GM19438 (cell line): Measurements from ENCODE around the gene GPC6.

Source experiments
- ATAC-seq: cut with Tn5 transposase; IDR thresholded peaks from one replicate; pipeline ENCODE4 v1.9.1; 2021; ENCODE audit warnings: low read depth; ENCODE audit not compliant: unreplicated experiment

GPC6 gene

DNA sequence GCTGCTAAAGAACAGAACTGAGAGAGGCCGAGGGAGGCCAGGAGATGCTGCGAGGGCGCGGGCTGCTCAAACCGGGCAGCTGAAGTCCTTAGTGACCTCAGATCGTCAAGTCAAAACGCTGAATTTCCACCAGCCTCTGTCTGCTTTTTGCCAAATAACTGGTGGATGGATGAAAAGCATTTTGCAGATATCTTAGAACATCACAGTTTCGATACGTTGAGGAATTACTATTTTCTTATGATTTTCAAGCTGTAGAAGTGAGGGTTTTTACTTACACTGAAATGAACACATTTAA lies 2.0 kb downstream of the GPC6 start:
- no peak for ATAC-seq

- ATAC-seq = no peak
These were observed 3.8 kb downstream of the GPC6 start for GRCh38 chr13:93230261-93230855.

DNA sequence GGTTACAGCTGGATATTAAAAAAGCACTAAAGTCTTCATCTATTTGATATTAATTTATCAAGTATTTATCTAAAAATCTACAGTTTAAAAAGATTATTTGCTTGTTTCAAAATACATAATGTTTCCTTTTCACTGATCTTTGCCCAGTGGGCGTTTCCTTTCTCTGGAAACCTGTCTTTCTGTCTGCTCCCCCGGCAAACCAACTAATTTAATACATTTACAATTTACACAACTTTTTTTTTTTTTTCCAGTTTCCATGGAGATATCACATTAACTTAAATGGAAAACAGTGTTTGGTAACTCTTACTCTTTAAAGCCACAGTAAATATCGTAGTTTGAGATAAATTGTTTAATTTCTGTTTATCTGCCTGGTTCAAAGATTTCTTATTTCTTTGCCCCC lies 5.3 kb downstream of the GPC6 start:
- ATAC-seq = no peak

DNA sequence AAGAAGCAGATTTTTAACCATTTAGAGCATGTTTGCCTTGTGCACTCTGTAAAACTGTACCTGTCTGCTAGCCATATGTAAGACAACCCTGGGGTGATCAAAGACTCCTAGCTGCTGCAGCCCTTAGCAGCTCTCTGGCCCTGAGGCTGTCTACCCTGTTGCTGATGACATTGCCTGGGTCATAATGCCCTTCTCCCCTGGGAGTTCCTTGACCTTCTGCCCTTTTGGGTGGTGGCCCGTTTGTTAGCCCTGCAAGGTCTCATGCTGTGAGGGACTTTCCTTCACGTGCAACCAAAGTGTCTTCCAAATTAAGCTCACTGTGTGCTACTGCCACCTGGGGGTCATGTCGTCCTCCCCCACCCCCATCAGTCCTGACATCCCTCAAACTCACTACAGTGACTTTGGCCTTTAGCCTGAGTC lies 7.4 kb downstream of the GPC6 start:
- no peak for ATAC-seq

- ATAC-seq = no peak
These were observed 7.9 kb downstream of the GPC6 start for GRCh38 chr13:93234459-93234858.

DNA sequence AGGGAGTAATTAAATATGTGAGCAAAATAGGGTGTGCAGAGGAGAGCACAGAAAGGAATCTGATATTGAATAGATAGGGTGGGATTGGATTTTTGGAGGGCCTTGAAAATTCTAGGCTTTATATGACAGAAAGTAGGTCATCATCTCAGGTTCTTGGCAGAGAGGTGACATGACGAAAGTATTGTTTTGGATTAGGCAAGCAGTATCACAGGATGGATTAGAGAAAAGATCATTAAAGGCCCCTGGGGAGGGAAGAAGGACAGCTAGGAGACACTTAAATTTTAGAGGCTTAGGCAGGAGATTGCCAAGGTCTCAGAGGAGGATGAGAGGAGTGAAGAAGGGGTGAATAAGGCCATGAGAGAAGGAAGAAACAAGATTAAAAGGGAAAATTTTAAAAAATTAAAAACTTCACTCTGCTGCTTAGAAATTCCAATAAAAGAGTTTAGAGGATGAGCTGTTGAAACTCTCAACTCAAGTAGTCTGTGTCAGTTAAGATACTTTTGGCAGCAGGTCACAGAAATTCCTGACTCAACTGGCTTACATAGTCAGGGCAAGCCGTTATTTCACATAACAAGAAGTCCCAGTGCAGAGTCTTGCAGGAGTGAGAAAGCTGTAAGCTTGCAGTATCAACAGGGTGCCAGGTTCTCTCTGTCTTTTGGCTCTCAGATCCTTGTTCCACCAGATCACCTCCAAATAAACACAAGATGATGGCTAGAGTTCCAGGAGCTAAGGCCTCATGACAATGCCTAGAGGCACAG lies 8.8 kb downstream of the GPC6 start:
- no peak for ATAC-seq

DNA sequence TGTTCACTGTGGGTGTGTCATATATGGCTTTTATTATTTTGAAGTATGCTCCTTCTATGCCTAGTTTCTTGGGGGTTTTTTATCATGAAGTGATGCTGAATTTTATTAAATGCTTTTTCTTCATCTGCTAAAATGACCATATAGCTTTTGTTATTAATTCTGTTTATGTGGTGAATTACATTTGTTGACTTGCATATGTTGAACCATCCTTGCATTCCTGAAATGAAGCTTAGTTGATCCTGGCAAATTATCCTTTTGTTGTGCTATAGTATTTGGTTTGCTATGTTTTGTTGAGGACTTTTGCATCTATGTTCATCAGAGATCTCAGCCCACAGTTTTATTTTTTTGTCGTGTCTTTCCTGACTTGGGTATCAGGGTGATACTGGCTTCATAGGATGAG lies 12.1 kb downstream of the GPC6 start:
- ATAC-seq = no peak

DNA sequence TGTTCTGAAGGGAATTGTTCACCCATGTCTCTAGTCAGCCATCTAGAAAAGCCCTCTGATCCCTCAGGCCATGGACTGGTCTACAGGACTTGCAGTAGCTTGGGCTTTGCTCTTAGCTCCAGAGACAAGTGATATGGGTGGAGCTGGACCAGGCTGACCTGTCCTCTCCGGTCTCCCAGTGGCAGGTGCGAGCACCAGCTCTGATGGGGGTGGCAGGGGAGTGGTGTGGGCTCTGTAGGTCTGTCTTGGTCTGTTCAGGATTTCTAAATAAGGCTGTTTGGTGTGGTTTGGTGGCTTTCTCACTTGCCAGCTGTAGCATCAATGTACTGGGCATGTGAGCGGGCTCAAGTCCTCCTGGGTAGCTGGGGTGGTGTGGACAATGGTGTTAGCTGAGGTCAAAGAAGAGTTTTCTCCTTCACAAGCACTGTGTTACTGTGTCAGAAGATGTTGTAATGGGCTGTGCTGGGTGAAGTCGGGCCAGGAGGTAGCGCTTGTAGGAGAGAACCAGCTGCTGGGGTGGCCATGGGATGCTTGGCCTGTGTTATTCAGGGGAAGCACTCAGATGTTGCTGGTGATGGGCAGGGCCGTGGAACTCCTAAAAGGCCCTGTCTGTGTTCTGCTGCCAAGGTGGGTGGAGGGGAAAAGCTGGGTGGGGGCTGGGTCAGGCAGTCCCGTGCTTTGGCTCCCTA lies 16.9 kb downstream of the GPC6 start:
- no peak for ATAC-seq

- ATAC-seq = no peak
These were observed 17.7 kb downstream of the GPC6 start for GRCh38 chr13:93244141-93244917.

- no peak for ATAC-seq
These were observed 18.3 kb downstream of the GPC6 start for GRCh38 chr13:93244918-93245280.

GRCh38 chr13:93246069-93246468 lies 19.5 kb downstream of the GPC6 start:
- no peak for ATAC-seq

GRCh38 chr13:93248627-93249047 lies 22.0 kb downstream of the GPC6 start:
- no peak for ATAC-seq

GRCh38 chr13:93249364-93250306 lies 23.0 kb downstream of the GPC6 start:
- ATAC-seq = no peak

- no peak for ATAC-seq
These were observed 28.2 kb downstream of the GPC6 start for GRCh38 chr13:93254775-93255174.

GRCh38 chr13:93256998-93257397 lies 30.4 kb downstream of the GPC6 start:
- no peak for ATAC-seq

DNA sequence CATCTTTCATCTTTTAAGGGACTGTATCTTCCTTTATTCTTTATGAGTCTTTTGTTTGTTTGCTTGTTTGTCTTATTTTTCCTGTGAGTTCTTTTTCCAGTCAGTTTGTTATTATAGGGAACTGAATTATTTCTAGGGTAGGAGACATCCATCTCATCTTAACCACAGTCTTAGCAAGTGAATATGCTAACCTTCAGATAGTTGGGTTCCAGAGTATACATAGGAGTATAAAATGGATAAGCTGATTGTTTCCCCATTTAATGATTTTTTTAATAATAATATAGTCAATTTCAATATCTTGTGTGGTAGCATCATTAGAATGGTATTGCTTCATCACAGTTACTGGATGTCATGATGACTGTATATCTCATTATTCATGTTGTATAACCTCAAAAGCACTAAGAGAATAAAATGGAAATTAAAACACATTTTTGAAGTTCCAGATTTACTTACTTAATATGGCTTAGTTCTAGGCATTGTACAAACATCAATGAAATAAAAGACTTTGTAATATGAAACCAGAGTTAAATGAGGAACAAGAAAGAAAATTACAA lies 33.0 kb downstream of the GPC6 start:
- ATAC-seq = no peak

- no peak for ATAC-seq
These were observed 34.0 kb downstream of the GPC6 start for GRCh38 chr13:93260591-93260990.

DNA sequence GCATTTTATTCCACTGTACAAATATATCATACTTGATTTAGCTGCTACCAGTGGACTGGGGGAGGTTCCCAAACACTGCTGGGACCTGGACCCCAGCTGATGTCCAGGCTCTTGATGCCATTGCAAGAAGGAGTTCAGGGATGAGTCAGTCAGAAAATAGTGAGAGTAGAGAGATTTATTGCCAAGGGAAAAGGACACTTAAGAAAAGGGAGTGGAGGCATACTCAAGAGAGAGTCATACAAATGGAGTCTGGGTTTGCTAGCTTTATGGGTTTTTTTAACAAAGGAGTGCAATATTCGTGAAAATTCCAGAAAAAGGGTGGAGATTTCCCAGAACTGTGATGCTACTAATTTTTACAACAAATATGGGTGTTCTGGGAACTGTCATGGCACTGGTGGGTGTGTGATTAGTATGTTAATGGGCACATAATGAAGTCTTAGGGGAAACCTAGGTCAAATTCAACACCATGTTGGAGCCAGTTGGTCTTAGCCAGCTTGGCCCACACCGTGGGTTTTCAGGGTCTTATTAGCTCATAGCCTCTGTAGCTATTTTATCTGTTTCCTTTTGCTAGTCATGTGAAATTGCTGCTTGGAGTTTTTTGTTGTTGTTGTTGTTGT lies 36.2 kb downstream of the GPC6 start:
- ATAC-seq = no peak

DNA sequence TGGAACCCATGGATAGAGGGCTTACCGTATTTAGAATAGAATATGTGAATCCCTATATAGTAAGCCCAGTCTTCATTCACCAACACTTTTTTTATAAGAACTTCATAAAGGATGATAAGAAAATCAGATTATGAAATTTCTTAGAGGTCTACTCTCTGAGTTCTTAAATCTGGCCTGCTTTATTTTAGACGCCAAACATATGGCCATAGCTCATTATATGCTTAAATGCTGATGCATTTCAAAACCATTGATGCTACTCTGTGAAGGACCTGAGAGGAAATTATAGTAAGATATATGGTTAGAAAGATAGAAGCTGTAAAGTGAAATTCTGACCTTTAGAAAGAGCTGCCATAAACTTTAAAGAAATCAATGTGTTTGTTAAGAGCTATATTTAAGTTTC lies 38.3 kb downstream of the GPC6 start:
- no peak for ATAC-seq

GRCh38 chr13:93265800-93266199 lies 39.2 kb downstream of the GPC6 start:
- no peak for ATAC-seq
